Measurements from ENCODE around the gene IL3.

IL3 gene, protein sequence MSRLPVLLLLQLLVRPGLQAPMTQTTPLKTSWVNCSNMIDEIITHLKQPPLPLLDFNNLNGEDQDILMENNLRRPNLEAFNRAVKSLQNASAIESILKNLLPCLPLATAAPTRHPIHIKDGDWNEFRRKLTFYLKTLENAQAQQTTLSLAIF

DNA sequence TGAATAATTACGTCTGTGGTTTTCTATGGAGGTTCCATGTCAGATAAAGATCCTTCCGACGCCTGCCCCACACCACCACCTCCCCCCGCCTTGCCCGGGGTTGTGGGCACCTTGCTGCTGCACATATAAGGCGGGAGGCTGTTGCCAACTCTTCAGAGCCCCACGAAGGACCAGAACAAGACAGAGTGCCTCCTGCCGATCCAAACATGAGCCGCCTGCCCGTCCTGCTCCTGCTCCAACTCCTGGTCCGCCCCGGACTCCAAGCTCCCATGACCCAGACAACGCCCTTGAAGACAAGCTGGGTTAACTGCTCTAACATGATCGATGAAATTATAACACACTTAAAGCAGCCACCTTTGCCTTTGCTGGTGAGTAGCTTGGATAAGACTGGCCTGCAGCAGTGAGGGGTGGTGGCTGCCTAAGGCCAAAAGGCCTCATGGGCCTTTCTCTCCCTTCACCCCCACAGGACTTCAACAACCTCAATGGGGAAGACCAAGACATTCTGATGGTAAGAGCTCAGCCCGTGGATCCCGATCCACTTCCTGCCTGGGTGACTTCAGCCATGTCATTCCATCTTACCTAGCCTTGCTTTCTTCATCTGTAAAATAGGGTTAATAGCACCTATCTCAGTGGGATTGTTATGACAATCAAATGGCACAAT, at the start of gene IL3:
Gene IL3 (plus strand): TSS at position 155 of the 661 bp plus-strand sequence. CDS start 52 bp downstream, at position 207.
- no peak for DNase-seq

DNA sequence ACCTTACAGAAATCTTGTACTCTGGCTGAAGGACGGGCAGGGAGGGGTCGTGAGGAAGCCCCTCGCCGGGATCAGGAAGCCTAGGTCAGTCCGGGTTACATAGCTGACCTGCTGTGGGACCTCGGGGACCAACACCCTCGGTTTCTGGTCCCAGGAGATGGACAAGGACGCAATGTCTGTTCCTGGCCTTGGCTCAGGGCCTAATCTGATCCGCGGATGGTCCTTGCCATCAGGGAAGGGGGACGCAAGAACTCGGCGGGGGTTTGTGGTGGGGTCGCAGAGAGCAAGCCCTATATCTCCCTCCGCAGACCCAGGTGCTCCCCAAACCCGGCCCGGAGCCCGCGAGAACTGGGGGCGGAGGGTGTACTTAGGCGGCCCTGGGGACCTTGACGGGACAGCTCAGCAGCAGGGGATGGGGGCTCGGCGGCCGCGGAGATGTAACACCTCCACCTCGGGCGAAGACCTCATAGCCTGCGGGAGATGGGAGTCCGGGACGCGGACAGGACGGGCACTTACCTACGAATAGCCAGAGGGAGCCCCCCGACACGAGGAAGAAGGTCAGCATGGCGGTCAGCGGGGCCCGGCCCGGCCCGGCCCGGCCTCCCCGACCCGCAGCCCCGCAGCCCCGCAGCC, 49.4 kb upstream of the IL3 start:
- no peak for DNase-seq

DNA sequence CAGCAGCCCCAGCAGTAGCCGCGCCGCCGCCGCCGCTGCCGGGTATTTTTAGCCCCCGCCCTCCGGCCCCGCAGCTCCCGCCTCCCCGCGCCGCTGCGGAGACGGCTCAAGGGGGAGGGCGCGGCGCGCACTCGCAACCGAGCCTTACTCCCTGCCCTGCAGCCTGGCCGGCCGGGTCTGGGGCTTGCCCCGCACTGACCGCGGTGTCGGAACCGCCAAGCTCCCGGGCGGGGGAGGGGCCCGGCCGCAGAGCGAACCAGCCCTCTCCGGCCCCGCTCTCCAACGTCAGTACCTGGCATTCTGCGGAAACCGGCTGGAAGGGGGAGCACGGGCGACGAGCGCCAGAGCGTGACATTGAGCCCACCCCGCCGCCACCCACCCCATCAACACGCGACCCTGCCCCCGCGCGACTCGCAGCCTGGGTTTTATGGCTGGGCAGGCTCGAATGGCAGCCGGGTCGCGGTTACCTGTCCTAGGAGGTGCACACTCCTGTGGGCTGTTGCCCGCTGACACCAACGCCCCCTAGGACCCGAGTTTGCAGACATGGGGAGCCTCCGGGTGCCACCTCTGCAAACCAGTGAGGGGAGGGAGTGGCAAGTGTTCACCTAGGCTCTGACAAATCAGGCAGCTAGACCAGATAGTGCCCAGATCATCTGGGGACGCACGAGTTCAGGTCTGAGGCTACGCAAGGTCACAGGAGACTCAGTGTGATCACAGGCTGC, 48.7 kb upstream of the IL3 start, which contains the start of gene ACSL6:
Gene ACSL6 (minus strand): TSS at position 37 of the 722 bp plus-strand sequence. CDS start 105 bp downstream, outside the sequence.
- DNase-seq, result no peak

DNA sequence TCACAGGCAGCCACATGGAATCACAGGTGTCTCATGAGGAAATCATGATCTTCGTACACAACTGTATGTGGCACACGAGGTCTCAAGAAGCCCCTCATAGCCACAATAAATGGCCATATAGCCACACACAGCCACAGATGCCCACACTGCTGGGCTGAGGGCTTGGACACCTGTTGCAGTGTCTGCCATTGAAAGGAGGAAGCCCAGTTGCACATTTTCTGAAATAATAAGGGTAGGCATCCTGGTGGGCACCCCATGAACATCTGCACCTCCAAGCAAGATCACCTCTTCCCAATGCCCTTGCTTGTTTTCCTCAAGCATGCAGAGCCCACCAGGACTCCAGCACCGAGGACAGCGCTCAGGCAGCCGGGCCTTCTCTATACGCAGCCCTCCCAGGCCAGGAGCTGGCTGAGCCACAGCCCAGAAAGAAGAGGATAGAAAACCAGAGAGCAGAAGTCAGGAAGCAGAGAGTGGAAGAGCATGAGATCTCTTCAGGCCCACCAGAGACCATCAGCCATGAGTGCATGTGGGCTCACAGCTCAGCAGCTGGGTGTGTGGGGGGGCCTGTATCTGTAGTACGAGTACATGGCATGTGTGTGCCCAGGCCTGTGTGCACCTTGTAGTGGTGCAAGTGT, 48.0 kb upstream of the IL3 start:
- no peak for DNase-seq

DNA sequence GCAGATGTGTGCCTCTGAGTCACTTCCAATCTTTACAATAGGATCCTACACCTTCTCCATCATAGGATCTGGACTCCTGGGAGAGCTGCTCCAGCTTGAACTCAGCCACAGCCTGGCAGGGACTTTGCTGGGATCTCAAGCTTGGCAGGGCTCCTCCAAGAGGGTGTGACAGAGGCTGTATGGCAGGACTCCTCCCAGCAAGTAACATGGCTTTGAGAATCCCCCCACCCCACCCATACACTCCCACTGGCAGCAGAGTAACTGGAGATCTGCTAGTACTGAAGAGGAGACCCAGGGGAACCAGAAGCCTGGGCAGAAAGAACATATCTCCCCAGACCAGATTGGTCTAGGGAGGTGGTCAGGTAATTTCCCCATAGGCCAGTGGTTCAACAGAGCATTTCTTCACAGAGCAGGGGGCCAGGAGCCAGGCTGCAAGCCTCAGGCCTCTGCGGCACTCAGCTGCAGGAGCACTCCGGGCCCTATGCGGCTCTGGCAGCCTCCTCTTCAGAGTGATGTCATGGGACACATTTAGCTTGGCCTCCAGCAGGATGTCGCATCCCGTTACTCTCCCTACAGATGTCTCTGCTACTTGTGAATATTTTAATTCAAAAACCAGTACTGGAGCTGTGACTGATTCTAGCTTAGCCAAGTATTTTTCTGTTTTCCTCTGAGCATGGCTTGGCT, 47.3 kb upstream of the IL3 start:
- no peak for DNase-seq

DNA sequence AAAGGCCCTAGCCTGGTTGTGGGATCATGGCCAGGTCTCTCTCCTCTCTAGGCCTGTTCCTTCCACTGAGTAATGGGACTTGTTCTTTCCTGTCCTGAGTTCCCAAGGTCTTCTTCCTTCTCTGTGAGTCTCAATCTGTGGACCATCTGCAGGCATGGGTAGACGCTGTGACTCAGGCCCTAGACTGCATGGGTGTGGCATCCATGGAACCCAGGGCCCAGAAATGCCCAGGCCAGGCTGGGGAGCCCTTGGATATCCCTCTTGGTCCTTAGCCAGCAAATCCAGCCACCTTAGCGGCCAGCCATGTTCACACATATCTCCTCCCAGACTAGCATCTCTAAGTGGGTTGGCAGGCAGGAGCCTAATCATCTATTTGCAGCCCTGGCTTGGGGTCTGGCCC, 46.7 kb upstream of the IL3 start:
- DNase-seq, result no peak

DNA sequence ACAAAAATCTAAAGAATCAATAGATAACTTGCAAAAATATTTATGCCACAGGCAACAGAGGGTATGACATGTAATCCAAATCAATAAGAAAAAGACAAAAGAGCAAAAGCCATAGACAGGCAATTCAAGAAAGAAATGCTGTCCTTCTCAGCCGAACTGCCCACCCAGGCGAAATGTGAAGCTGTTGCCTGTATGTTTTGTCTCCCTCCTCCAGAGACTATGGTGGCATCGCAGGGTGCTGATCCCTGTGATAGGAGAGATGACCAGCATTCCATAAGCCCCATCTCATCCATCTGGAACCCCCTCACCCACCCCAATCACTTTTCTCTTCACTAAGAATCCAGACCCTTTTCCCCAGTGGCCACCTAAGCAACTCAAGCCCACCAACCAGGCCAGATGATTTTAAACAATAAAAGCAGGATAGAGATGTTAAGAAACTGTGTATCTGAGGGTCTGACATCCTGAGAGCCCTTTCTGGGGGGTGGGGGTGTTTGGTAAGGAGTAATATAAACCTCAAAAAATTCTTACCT, 43.7 kb upstream of the IL3 start:
- DNase-seq, result no peak

DNA sequence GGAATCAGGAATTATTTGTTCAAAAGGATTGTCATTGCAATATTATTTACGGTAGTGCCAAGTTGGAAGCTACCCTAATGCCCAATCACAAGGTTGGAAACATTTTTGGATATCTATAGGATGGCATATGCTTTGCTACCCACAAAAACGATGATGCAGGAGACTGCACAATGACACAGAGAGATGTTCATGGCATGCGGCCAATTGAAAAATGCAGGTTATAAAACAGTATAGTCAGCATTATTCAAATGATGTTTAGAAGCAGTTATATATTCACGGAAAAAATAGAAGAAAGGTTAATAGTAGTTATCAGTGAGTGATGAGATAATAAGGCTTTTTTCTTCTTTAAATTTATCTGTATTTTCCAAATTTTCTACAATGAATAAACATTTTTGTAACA, 43.1 kb upstream of the IL3 start:
- no peak for DNase-seq

DNA sequence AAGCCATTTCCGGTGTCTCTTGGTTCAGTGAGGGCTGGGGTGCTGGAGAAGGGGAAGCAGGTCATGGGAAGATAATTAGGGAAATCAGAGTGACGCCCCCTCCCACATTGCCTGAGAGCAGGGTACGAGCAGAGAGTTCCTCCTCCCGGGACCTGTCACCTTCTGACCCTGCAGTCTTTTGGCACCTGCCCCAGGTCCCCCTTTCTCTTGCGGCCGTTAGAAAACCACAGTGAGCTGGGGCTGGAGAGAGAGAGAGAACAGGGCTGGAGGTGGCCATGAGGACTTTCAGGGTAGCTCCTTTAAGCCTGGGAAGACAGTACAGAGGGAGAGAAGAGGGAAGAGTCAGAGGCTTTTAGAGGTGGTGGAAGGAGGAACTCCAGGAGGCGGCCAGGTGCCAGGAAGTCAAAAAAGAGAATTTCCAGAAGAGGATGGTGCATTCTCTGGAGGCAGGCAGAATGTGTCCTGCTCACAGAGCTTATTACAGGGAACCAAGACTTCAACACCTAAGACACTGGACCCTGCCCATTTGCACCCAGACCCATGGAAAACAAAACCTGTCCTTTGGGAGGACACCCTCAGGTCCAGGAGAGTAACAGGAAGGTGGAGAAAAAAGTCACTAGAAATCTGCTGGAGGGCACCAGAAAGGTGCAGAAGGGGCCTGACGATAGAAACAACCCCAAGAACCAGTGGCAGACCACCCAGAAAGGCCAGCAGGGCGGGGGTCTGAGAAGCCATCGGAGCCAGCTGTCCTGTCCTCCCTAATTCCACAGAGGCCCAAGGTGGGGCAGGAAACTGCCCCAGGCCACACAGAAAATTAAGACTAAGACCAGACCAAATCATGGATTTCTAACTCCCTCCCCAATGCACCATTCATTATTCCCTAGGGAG, 42.5 kb upstream of the IL3 start:
- no peak for DNase-seq

DNA sequence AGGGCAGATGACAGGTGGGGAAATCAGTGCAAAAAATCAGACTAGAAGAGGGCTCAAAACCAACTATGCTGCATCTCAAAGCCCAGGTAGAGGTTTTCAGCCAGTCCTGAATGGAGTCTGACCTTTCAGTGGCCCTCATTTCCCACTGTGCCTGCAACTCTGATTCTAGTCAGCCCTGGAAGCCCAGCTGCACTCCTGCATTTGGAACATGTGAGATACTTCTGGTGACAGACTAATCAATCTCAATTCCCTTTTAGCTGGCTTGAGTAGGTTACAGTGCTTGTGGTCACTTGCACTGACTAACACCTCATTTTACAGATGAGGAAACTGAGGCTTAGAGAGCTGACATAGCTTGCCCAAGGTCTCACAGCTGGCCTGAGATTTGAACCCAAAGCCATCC, 41.1 kb upstream of the IL3 start:
- DNase-seq, result no peak

DNA sequence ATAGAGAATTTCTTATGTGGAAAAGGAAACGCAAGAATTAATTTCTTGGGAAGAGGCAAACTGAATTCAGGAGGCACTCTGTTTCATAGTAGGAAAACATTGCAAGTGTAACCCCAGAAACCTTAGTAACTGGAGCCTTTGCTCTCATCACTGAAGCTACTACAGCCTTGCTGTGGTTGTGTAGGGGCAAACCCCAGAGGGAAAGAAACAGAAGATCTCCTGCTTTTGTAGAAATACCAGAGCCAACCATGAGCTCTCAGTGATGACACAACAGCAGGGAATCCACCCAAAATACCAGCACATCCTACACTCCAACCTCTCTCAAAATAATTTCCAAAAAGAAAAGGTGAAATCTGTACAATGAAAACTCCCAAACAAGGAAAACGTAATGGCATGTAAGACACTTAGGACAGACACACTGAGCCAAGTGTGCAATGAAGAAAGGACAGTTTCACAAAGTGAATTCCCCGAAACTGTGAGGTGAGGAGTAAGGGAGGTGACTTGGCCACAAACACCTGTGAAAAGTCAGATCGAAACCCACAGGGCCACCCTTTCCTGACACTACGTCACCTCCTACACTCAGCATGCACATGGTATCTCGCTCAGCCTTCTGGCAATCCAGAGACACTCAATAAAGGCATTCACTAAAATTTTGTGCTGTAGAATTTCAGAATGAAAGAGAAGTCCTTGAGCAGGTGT, 40.4 kb upstream of the IL3 start:
- no peak for DNase-seq

DNA sequence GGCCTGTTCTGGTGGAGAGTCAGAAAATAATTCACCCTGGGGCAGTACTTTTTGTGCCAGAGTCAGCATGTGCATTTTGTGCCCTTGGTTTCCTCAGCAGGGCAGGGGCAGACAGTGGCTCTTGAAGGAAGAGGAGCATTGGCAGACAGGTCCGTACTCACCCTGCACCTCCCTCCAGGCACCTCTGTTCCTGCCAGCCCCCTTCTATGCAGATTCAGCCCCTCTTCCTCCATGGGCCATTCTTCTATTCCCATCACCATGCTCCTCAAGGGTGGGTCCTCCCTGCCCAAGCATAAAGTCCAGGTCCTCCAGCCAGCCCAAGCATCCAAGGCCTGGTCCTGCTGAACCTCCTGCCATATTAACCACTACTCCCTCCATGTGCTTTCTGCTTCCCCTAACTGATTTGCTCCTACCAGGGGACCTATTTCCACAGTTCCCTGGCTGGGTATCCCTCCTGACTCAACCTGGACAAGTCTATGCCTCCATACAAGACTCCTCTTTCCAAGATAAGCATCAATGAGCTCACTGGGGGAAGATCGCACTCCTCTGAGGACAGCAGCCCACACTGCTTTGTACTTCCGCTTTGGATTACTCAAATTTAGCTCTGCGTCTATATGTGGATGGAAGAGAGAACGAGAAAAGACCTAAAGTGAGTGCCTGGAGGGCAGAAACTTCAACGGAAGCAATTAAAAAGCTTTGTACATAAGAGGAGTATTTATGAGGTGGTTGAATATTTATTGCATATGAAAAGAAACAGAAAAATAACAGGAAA, 39.7 kb upstream of the IL3 start:
- no peak for DNase-seq

DNA sequence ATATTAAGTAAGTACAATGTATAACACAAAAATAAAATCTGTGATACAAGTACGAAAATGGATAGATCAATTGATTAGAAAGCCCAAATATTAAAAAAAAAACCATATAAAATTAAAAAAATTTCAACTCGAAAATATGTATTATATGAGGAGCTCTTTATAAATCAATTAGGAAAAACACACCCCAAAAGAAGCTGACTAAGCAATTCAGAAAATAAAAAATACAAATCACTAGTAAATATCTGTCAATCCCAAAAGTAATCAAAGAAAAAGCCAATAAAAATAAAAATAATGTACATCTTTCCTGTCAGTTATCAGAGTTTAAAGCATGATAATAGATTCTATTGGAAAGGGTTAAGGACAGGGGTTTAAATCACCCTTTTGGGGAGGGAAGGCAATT, 38.8 kb upstream of the IL3 start:
- DNase-seq, result no peak

DNA sequence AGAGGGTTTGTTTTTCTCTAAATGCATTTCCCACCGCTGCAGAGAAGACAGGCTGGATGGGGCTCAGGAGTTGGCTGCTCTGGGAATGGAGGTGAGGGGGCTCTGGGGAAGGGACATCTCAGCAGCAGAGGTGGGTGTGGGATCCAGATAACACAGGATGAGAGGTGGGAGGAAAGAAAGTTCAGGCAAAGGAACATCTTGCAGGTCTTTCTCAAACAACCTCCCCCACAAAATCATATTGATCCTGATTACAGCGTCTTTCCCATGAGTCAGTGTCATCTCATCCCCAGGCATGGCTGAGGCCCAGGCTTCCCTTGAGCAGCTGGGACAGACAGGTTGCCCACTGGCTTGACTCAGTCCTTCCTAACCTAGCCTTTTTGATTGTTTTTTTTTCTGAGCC, 37.7 kb upstream of the IL3 start:
- DNase-seq, result no peak

DNA sequence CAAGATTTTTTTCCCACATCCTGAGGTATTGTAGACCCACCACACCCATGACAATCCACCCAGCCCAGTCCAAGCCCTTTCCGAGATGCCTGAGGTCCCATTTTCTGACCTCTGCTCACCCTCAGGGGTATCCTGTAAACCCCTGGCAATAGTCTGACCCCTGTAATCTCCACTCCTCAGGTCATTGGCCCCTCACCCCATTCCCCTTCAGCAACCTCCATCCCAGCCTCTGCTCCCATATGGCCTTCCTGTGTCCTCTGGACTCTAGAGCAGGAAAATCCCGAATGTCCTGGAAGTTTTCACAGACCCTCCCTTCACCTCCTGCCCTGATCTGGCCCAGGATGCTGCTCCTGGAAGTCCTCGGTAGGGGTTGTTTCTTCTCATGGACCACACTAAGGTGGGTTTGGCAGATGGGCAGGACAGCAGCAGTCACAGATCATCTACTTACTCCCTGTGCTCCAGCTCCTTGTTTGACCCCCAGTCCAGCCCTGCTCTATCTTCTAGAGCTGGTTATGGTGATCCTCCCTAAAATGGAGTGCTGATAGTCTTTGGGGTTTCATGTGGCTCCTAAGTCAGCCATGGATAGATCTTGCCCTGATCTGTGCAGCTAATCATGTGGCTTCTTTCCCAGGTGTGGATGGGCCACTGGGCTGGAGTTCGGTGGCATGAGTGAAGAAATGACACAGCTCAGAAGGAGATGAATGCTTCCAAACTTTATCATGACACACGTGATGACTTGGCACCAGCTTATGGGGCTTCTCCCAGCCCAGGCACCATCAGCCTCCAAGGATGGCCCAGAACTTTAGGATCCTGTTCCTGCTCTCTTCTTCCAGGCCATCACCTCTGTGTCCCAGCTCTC, 37.0 kb upstream of the IL3 start:
- DNase-seq, result no peak

DNA sequence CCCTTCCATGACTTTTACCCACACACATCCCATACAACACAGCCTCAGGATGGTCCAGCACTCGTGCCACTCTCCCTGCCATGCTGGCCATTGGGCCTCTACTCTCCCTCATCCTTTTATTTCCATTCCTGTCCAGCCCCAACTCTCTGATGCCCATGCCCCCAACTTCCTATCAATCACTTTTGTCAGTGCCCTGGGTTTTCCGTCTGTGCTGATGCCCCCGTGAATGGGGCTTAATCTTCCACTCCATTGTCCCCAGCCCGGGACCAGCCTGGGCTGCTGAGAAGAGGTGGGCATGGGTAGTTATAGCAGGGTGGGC, 36.4 kb upstream of the IL3 start:
- DNase-seq, result no peak

DNA sequence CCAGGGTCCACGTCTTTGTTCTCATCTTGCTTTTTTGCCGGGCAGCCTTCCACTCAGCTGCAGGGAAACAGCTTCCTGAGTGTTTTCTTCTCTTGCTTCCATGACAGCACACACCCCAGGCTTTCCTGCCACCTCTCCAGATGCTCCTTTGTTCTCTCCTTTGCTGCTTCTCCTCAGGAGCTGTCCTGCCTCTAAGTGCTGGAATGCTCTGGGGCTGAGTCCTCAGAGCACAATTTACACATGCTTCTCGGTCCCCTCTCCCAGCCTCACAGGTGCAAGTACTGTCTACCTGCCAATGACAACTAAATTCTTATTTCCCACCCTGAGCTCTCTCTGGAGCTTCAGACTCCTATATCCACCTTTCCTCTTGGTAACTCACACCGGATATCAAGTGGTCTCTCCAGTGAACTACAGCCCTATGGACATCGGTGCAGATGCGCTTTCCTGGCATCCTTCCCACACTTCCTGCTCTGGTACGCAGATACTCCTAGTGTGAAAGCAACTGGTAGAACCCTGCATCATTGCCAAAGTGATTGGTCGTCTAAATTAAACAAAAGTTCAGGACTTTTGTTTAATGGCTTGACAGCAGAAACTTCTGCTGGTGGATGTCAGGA, 35.6 kb upstream of the IL3 start:
- DNase-seq, result peak; percentile 8

DNA sequence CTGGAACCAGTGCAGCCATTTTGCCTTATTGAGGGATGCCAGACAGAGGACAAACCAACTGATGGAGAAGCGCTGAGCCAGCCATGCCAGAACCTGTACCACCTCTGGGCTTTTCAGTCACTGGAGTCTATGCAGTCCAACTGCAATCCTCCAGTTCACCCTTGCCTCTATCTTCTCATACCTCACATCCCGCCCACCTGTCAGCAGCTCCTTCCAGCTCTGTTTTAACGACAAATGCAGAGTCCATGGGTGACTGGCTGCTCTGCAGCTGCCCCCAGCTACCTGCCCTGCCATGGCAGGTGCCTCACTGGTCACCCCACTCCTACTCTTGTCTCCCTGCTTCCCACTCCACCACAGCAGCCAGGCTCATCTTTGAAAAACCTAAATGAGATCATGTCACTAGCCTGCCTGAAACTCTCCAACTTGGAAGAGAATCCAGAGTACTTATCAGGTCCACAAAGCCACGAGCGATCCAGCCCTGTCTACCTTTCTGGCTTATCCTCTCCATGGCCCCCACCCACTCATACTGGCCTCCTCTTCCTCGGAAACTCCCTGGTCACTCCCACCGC, 35.0 kb upstream of the IL3 start:
- DNase-seq, result no peak

Data from SHP77 treated with DMSO at 0.1 percent for 48 hours (cell line).